ENCODE data around the gene CARD19.

The CARD19 gene

DNA sequence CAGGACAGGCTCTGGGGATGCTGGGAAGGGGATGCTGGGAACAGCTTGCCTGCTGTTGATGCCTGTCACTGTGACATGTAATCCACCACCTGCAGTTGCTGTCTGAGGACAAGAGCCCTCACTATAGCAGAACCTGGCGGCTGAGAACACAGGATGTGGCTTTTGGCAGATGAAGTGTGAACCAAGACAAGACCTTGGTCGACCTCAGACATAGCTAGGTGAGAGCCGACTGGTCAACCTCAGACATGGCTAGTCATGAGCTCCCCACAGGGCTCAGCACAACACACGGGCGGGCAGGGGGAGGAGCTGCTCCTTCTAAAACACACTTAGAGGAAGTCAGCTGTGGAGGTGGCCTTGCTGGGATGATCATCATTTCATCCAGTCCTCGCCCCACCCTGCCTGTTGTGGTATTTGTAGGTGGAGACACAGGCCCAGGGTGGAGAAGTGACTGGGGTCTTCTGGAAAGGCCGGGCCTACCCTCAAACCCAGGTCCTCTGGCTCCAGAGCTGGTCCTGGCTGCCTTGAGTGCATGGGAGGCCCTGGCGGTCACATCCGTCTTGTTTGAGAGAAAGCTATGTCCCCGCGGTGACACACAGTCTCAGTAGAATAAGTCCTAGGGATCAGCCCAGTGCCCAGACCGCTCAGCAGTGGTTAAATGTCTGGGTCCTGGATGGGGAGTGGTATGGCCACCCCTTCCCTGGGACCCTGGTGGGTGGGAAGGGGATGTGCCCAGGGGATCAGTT is 31.5 kb upstream of the CARD19 start:
- no peak for DNase-seq

DNA sequence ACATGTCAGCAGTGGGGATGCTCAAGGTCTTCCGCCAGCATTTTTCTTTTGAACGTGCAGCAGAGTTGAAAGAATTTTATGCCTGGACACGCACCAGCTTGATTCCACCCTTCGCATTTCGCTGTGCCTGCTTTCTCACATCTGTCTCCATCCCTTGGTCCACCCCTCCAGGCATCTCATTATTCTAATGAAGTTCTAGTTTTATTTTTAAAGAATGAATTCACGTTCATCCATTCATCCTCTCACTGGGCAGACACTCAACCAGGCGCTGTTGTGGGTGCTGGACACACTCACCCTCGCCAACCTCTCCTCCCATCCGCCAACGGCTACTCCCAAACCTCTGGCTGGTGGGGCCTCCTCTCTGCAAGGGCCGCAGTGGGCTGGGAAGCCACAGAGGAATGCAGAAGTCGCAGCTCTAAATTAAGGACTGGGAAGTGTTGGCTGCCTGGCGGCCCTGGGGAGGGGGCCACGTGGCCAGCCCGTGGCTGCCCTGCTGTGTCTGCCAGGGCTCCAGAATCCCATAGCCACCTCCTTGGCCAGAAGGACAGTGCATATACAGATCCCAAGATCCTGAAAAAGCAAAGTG is 30.8 kb upstream of the CARD19 start:
- DNase-seq, result no peak

DNA sequence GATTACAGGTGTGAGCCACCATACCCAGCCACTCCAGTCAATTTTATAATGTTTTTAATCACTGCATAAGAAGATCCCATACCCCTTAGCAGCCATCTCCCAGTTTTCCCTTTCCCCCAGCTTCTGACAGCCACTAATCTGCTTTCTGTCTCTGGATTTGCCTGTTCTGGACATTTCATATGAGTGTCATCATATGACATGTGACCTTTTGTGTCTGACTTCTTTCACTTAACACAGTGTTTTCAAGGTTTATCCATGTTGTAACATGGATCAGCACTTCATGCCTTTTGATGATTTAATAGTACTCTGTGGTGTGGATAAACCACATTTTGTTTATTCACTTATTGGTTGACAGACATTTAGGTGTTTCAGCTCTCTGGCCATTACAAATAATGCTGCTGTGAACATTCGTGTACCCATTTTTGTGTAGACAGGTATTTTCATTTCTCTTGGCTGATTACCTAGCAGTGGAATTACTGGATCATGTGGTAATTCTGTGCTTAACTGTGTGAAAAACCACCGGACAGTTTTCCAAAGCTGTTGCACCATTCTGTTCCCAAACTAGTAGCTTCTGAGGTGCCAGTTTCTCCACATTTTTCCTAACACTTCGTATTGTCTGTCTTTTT is 28.9 kb upstream of the CARD19 start:
- no peak for DNase-seq

DNA sequence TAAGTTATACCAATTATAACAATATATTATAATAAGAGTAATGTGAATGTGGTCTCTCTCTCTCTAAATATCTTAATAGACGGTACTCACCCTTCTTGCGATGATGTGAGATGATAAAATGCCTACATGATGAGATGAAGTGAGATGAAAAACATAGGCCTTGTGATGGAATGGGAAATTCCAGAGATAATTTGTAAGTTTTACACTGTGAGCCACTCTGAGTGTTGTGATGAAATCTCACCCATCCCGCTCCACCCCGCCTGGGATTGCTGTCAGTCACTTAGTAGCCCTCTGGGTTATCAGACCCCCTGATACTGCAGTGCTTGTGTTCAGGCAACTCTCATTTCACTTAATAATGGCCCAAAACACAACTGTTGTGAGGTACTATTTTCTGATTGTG is 27.1 kb upstream of the CARD19 start:
- no peak for DNase-seq

DNA sequence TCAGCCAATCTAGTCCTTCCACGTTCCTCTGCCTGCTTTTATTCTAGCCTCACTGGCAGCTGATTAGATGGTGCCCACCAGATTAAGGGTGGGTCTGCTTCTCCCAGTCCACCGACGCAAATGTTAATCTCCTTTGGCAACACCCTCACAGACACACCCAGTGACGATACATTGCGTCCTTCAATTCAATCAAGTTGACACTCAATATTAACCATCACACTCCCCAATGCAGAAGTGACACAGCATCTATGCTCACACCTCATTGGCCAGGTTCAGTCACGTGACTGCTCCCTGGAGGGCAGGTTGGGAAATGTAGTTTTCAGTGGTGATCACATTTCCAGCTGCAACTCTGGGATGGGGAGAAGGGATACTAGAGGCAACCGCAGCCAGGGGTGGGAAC is 24.6 kb upstream of the CARD19 start:
- DNase-seq, result no peak

DNA sequence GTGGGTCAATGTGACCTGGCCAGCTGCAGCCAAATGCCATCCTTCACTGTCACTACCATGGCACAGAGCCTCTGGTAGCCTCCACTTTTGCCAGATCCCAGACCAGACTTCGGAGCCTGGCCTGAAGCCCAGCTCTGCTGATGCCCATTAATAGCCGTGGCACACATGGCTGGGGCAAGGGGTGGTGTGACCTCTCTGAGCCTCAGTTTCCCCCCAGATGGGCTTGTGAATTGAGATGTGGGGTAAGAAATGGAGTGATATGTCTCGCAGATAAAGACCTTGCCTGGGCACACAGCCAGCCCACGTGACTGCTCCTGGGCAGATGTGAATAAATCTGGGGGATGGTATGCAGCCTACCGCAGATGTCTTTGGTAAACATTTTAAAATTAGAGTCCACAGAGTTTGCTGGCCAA is 23.6 kb upstream of the CARD19 start:
- DNase-seq, result no peak

DNA sequence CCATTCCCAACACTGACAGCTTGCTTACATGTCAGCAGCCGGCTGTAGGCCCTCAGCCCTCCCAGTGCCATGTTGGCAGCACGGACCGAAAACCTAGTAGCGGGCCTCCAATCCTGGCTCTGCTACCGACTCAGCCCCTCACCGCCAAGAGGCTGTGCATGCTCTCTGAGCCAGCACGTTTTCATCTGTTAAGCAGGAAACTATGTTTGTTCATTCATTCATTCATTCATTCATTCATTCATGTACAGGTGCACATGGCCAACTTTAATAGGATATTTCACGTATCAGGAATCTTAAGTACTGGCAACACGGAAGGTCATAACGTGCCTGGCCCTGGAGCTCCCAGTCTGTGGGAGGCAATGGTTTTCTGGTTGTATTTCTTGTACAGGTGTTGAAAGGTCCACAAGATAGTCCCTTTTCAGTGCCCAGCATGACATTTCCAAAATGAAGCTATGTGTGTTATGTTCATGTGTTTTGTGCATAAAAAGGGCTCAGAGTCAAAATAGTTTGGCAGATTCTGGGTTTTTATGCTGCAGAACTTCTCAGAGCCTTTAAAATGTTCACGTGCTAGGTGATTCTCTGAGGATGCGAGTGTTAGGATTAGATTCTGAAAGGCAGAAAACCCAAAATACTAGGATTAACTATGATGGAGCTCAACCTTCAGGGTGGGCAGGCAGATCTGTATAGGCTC is 19.8 kb upstream of the CARD19 start:
- no peak for DNase-seq

DNA sequence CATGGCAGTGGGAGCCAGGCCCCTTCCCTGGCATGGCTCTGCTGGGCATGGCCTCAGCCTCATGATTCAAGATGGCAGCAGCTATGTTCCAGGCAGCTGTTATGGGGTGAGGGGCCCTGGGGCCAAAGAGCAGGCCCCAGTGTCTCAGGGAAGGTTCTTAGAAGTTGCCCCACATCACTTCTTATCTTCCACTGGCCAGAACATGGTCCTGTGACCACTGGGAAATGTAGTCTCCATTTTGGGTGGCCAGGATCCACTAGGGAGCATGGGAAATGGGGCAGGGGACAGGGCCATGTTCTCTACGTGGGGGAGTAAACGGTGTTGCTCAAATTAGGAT is 19.3 kb upstream of the CARD19 start:
- DNase-seq, result no peak

DNA sequence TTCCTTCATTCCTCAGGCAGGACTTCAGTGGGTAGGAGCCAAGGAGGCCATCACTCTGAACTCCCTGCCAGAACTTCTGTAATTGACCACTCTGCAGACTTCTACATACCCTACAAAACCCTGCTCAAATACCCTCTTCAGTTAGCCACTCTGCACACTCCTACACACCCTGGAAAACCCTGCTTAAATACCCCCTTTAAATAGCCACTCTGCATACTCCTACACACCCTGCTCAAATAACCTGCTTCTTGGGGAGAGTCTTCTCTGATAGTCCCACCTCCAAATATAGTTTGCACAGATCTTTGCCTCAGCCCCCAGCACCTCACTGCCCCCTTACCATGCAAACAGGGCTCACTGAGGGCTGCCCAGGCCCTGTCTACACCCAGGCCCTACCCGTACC is 18.6 kb upstream of the CARD19 start:
- DNase-seq, result no peak

DNA sequence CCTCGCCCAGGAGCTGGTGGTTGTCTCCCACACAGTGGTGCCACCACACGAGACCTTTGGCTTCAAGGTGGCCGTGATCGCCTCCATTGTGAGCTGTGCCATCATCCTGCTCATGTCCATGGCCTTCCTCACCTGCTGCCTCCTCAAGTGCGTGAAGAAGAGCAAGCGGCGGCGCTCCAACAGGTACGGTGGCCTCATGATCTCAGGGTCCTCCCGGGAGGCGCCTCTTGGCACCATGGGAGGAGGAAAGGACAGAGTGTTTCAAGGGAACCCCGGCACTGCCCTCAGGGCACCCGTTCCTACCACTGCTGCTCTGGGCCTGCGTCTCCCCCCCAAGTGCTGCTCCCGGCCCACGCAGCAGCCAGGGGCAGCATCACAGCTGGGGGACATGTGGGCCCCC is 18.2 kb upstream of the CARD19 start:
- no peak for DNase-seq

DNA sequence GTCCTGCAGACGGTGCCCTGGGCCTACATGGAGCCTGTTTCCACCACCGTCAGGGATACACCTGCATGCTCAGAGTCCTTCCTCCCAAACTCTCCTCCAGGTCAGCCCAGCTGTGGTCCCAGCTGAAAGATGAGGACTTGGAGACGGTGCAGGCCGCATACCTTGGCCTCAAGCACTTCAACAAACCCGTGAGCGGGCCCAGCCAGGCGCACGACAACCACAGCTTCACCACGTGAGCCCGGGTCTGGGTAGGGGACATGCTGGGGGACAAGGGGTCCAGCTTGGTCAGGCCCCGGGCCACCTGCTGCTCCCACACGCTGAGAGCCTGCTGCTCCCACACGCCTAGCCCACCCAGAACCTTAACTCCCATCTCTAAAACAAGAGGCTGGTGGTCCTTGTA is 16.6 kb upstream of the CARD19 start:
- no peak for DNase-seq

DNA sequence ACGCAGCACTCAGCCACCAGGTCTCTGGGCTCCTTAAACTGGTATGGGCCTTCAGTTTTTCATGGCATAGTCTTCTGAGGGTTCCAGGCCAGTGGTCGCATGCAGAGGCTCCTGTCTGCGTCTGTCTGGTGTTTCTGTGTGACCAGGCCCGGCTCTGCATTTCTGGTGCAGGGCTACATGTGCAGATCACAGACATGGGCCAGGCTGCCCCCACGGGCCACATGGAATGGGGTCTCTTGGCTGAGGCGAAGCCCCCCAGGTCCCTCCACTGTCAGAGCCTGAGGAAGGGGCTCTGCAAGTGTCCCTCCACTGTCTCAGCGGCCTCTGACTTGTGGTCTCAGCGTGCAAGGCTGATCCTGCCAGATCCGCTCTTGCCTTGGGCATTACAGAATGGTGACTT is 15.6 kb upstream of the CARD19 start:
- peak; percentile 27 for DNase-seq

DNA sequence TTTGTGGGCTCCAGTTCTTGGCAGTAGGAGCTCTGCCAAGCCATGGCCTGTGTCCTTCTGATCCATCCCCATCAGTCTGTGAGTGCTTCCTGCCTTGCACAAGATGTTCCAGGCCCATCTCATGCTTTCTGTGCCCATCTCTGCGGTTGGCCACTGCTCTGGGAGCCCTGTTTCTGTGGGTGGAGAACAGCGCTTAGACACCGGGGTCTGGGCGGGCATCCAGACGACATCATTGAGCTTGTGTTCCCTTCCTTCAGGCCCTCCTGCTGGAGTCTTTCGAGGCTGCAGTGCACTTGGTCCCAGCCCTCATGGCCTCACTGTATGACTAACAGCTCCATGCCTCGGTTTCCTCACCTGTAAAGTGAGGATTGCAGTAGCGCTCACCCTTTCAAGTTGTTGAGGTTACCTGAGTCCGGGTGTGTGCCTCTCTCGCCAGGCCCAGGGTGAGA is 14.9 kb upstream of the CARD19 start:
- DNase-seq, result peak; percentile 39

DNA sequence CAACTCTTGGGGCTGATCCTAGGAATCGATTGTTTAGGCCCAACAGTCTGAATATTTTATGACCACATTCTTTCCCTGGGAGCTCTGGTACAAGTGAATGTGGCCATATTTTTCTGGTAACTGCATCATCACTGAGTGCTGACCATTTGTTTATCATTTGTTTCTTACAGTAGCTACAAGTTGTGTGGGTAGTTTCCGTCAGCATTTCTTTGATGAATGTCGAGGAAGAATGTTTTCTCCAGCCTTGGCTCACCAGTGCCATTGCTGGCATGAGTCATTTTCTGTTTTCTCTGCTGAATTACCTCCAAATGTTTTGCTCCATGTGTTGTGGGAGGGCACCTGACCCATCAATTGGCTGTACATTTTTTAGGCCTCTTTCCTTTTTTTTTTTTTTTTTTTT is 14.1 kb upstream of the CARD19 start:
- DNase-seq, result peak; percentile 9

DNA sequence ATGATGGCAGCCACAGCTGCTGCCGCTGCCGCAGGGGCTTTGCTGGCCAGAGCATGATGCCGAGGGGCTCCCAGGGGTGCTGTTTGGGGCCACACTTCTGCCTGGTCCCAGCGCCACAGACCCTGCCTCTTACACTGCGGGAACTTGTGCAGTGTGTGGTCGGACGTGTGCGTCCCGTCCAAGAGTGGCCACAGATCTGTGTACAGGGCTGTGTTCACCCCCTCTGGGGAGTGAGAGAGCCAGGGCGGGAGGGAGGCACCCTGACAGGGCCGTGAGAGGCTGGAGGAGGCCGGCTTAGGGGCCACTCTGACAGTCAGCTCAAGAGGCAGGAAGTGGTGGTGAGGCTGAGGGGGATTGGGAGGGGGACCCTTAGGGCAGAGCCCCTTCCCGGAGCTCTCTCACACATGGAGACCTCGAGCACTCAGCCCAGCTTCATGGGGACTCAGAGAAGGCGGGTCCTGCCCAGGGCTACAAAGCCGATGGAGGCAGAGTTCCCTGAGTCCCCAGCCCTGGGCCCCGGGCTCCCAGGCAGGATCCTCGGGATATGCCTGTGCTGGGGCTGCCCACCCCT is 13.1 kb upstream of the CARD19 start:
- DNase-seq, result peak; percentile 46

DNA sequence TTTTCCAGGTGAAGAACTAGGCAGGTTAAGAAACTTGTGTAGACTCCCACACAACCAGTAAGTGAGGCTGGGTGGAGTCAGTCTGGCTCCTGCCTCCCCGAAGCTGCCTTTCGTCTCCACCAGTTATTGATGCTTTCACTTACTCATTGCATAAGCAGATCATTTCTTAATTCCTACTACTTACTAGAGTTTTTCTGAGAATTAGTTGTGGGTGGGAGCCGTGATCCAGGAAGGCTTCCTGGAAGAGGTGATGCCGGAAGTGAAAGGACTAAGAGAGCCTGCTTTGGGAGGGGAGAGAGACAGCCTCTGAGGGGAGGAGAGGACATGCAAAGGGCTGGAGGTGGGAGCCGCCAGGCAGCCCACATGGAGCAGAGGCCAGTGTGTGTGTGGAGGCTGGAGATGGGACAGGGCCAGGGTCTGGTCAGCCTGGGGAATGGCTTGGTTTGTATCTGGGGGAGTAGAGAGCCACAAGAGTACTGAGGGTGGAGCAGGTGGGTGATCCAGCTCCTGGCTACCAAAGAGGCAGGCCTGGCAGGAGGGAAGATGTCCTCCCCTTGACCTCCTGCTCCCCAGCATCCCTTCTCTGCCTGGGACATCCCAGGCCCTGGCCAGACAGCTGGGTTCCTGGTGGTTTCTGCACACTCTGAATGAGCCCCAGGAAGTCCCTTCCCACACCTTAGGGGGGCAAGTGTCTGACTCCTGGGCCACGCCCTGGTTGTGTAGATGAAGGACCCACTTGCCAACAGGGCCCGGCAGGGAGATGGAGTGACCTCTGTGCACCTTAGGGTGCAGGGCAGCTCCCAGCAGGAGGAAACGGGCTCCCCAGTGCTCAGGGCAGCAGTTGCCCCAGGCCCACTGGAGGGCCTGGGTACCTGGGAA is 12.2 kb upstream of the CARD19 start:
- peak; percentile 30 for DNase-seq

DNA sequence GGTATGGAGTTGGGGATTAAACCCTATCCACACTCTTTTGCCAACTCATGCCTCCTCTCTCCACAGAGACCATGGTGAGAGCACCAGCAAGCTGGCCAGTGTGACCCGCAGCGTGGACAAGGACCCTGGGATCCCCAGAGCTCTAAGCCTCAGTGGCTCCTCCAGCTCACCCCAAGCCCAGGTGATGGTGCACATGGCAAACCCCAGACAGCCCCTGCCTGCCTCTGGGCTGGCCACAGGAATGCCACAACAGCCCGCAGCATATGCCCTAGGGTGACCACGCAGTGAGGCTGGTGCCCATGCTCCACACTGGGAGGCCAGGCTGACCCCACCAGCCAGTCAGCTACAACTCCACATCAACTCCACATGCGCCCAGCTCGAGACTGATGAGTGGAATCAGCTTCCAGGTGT is 11.5 kb upstream of the CARD19 start:
- peak; percentile 28 for DNase-seq

DNA sequence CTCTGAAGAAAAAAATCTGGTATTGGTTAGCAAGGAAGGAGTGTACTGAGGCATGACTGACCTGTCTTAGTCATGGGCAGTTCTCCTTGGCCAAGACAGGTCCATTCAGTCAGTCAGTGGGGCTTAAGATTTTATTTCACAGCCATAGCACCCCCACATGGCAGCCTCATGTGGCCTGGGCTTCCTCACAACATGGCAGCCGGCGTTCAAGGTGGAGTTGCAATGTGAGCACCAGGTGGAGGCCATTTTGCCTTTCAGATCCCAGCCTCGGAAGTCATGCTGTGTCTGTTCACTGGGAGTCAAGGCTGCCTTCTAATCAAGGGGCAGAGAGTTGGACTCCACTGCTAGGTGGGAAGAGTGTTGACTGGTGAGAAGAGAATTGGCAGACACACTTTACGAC is 10.3 kb upstream of the CARD19 start:
- DNase-seq, result peak; percentile 11

DNA sequence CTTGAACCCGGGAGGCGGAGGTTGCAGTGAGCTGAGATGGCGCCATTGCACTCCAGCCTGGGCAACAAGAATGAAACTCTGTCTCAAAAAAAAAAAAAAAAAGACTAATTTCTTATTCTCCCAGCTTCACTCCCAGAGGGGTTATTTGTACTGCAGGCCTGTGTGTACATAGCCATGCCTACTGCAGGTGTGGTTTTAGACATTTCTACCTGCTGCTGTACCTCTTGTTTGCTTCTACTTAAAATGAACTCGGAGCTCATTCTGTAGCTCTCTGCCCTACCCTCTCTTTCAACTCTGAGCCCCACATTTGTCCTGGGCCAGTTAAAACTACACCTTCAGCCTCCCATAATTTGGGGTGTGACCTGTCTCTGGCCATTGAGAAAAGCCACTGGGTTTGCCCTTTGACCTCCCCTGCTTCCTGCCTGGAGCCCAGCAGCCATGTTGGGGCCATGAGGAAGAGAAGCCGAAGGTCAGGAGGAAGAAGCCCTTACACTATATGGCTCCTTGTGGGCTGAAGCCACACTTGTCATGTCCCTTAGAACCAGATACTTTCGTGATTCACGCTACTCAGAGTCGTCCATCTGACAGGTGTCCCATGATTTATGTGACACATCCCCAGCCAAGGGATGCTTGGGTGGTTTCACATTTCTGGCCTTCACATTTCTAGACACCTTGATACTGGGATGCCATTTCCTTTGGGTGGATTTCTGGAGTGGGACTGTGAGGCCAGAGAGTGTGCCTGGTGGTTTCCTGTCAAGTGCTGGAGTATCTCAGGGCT is 9.4 kb upstream of the CARD19 start:
- DNase-seq, result peak; percentile 30

DNA sequence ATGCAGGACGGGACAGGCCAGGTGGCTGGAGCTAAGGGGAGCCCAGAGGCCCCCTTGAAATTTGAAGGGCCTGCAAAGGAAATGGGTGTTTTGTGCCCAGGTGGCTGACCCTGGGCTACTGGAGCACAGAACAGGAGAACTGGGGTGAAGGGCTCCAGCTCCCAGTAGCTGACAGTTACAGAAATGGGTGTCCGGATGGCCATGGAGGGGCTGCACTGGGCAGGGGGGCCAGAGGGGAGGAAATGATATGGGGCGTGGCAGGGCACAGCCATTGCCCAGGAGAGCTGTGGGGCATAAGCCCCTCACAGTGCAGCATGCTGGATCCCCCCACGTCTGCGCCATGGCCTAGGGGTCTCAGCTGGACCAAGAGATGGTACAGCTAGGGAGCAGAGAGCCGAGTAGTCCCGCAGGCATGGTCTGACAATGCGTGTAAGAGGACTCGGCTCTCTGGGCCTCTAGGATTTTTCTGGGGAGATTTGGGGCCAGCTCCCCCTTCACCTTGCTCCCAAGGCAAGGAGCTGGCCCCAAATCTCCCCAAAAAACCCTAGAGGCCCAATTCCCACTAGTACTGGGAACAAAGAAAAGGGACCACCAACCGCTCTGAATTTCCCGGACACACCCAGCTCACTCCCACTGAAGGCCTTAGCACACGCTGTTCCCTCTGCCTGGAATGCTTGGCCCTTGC is 7.9 kb upstream of the CARD19 start:
- DNase-seq, result peak; percentile 36

DNA sequence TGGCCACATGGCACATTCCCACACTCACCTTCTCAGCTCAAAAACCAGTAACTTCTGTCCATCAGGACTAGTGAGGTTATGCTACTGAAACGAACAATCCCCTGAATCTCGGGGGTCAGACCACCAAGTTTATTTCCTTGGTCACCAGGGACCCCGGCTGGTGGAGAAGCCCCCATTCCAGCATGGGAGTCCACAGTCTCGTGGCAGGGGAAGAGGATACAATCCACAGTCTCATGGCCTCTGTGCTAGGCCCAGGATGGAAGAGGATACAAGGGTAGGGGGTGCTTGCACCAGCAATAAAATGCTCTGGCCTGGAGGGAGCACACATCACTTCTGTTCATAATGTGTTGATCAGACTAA is 7.4 kb upstream of the CARD19 start:
- DNase-seq, result peak; percentile 7
